H9 (cell line): ENCODE measurements around the gene C15orf62. TPM values are rescaled to one million over a fixed set of nuclear protein-coding genes. Genes with fewer than 3 reads are reported as not detected.

Experiments
- DNase-seq: peaks from one replicate; pipeline ENCODE4 v3.0.0-alpha.2; 2017
- H2AFZ ChIP-seq: one replicate; pipeline ENCODE4 v1.6.1; 2013; ENCODE audit warnings: mild to moderate bottlenecking, low read length, control low read depth, moderate library complexity
- H2AK5ac ChIP-seq: 2 replicates; pipeline ENCODE4 v1.6.1; 2013; ENCODE audit warnings: low read length, control low read depth, mixed read lengths; ENCODE audit not compliant: insufficient read length
- H2BK120ac ChIP-seq: one replicate; pipeline ENCODE4 v1.6.1; 2013; ENCODE audit warnings: low read depth, mild to moderate bottlenecking, low read length, control low read depth, inconsistent platforms; ENCODE audit not compliant: poor library complexity, severe bottlenecking
- H2BK12ac ChIP-seq: 2 replicates; pipeline ENCODE4 v1.6.1; 2013; ENCODE audit warnings: low read length, control low read depth, mixed read lengths, low read depth; ENCODE audit not compliant: insufficient read length
- H2BK15ac ChIP-seq: 2 replicates; pipeline ENCODE4 v1.6.1; 2013; ENCODE audit warnings: low read depth, low read length, control low read depth
- H2BK20ac ChIP-seq: one replicate; pipeline ENCODE4 v1.6.1; 2013; ENCODE audit warnings: low read depth, mild to moderate bottlenecking, low read length, control low read depth, inconsistent platforms; ENCODE audit not compliant: poor library complexity, severe bottlenecking
- H2BK5ac ChIP-seq: 2 replicates; pipeline ENCODE4 v1.6.1; 2013; ENCODE audit warnings: low read length, control low read depth, mixed read lengths; ENCODE audit not compliant: insufficient read length
- H3K14ac ChIP-seq: 2 replicates; pipeline ENCODE4 v1.6.1; 2013; ENCODE audit warnings: low read length, control low read depth; ENCODE audit not compliant: insufficient read depth
- H3K18ac ChIP-seq: 2 replicates; pipeline ENCODE4 v1.6.1; 2013; ENCODE audit warnings: low read depth, mild to moderate bottlenecking, mixed read lengths, low read length, control low read depth; ENCODE audit not compliant: insufficient read length
- H3K23ac ChIP-seq: 2 replicates; pipeline ENCODE4 v1.6.1; 2013; ENCODE audit warnings: low read length, control low read depth, mixed read lengths, low read depth; ENCODE audit not compliant: insufficient read length
- H3K23me2 ChIP-seq: 2 replicates; pipeline ENCODE4 v1.6.1; 2013; ENCODE audit warnings: low read depth, mild to moderate bottlenecking, mixed read lengths, low read length, control low read depth; ENCODE audit not compliant: insufficient read length, poor library complexity, severe bottlenecking
- H3K27ac ChIP-seq: 2 replicates; pipeline ENCODE4 v1.5.1; 2013; ENCODE audit warnings: low read length, control low read depth, mixed read lengths, low read depth; ENCODE audit not compliant: insufficient read length
- H3K27me3 ChIP-seq: 2 replicates; pipeline ENCODE4 v1.6.1; 2013; ENCODE audit warnings: low read length, control low read depth, inconsistent platforms; ENCODE audit not compliant: insufficient read depth
- H3K4ac ChIP-seq: 2 replicates; pipeline ENCODE4 v1.6.1; 2013; ENCODE audit warnings: low read depth, mild to moderate bottlenecking, control low read depth, inconsistent platforms, low read length, moderate library complexity
- H3K4me1 ChIP-seq: 2 replicates; pipeline ENCODE4 v1.6.1; 2013; ENCODE audit warnings: low read length, control low read depth, inconsistent platforms; ENCODE audit not compliant: insufficient read depth
- H3K4me2 ChIP-seq: 2 replicates; pipeline ENCODE4 v1.6.1; 2013; ENCODE audit warnings: low read length, control low read depth, mixed read lengths; ENCODE audit not compliant: insufficient read length, insufficient read depth
- H3K56ac ChIP-seq: 2 replicates; pipeline ENCODE4 v1.6.1; 2013; ENCODE audit warnings: low read depth, mild to moderate bottlenecking, mixed read lengths, low read length, control low read depth; ENCODE audit not compliant: insufficient read length
- H3K79me1 ChIP-seq: 2 replicates; pipeline ENCODE4 v1.6.1; 2013; ENCODE audit warnings: low read depth, mild to moderate bottlenecking, moderate library complexity, low read length, control low read depth, inconsistent platforms; ENCODE audit not compliant: insufficient read depth, poor library complexity, severe bottlenecking
- H3K79me2 ChIP-seq: 2 replicates; pipeline ENCODE4 v1.6.1; 2013; ENCODE audit warnings: low read length, control low read depth, inconsistent platforms; ENCODE audit not compliant: insufficient read depth
- H3K9ac ChIP-seq: 2 replicates; pipeline ENCODE4 v1.6.1; 2013; ENCODE audit warnings: low read length, control low read depth, mixed read lengths; ENCODE audit not compliant: insufficient read length; ENCODE audit errors: extremely low read depth
- H3K9me3 ChIP-seq: one replicate; pipeline ENCODE4 v1.6.1; 2013; ENCODE audit warnings: low read depth, low read length, inconsistent platforms; ENCODE audit not compliant: control insufficient read depth
- H3T11ph ChIP-seq: one replicate; pipeline ENCODE4 v1.6.1; 2013; ENCODE audit warnings: mild to moderate bottlenecking, low read length, control low read depth, inconsistent platforms
- H4K20me1 ChIP-seq: one replicate; pipeline ENCODE4 v1.6.1; 2013; ENCODE audit not compliant: control insufficient read depth, insufficient read length, insufficient read depth
- H4K5ac ChIP-seq: 2 replicates; pipeline ENCODE4 v1.6.1; 2013; ENCODE audit warnings: low read depth, mild to moderate bottlenecking, mixed read lengths, low read length, control low read depth; ENCODE audit not compliant: insufficient read length
- H4K8ac ChIP-seq: replicated peaks from 2 replicates; pipeline ENCODE4 v1.6.1; 2013; ENCODE audit warnings: low read length, control low read depth, mixed read lengths, low read depth; ENCODE audit not compliant: insufficient read length
- H4K91ac ChIP-seq: 2 replicates; pipeline ENCODE4 v1.6.1; 2013; ENCODE audit warnings: low read depth, mild to moderate bottlenecking, moderate library complexity, mixed read lengths, low read length, control low read depth; ENCODE audit not compliant: insufficient read length
- H3K27ac Mint-ChIP-seq, 3 experiments: 2 replicates in 2 of 3; 3 replicates in 1 of 3; pipeline ENCODE4 v1.8.0; 2020 to 2021; ENCODE audit warnings: mixed read lengths in 3 of 3, mild to moderate bottlenecking in 1 of 3, moderate library complexity in 1 of 3
- H3K27me3 Mint-ChIP-seq: 2 replicates; pipeline ENCODE4 v1.8.0; 2021; ENCODE audit warnings: low read depth, mild to moderate bottlenecking, moderate library complexity, mixed read lengths
- H3K36me3 Mint-ChIP-seq, 3 experiments: 2 replicates in 2 of 3; 3 replicates in 1 of 3; pipeline ENCODE4 v1.8.0; 2020 to 2021; ENCODE audit warnings: low read depth in 3 of 3, mixed read lengths in 3 of 3; ENCODE audit not compliant: insufficient read depth in 1 of 3
- H3K4me1 Mint-ChIP-seq, 2 experiments: 2 replicates each; pipeline ENCODE4 v1.8.0; 2020; ENCODE audit warnings: mixed read lengths in 2 of 2
- H3K4me3 Mint-ChIP-seq, 2 experiments: 2 replicates in 1 of 2; 3 replicates in 1 of 2; pipeline ENCODE4 v1.8.0; 2020 to 2021; ENCODE audit warnings: mild to moderate bottlenecking in 2 of 2, mixed read lengths in 2 of 2, moderate library complexity in 1 of 2
- H3K9me3 Mint-ChIP-seq, 2 experiments: 2 replicates in 1 of 2; 3 replicates in 1 of 2; pipeline ENCODE4 v1.8.0; 2020; ENCODE audit warnings: mild to moderate bottlenecking in 2 of 2, mixed read lengths in 2 of 2, moderate library complexity in 1 of 2
- CTCF ChIP-seq: fragments of 200-600 bp; sonication (generic); conservative IDR thresholded peaks from 3 replicates; pipeline ENCODE4 v1.8.0; 2021; ENCODE audit warnings: antibody characterized with exemption, mild to moderate bottlenecking
- WGBS: extraction: QIAGEN DNeasy Blood & Tissue Kit; methylation state at CpG from one replicate; pipeline ENCODE4 v1.1.7; 2013; ENCODE audit warnings: missing lambda C conversion rate, low lambda C conversion rate, mixed read lengths; ENCODE audit not compliant: insufficient read length; ENCODE audit errors: extremely low coverage; 5-methylcytosine and 5-hydroxymethylcytosine counted together
- total RNA-seq: library from RNA; stranded (reverse); gene quantifications from 2 replicates; pipeline ENCODE4 v1.2.1, GENCODE V29; 2021

Gene C15orf62
- total RNA-seq, 1 experiment from 2014 or later: 0.70 TPM

- no peak overlapping the region for H3K18ac ChIP-seq
- no peak overlapping the region for H4K91ac ChIP-seq
- no peak overlapping the region for H2BK20ac ChIP-seq
- no peaks in the 10 kb centered on the region for H3K79me1 ChIP-seq
- no peak overlapping the region for H3K27ac ChIP-seq
- no peak for TF ChIP-seq CTCF
- H3K56ac ChIP-seq: no peak overlapping the region
- Mint-ChIP-seq H3K4me1 (peaks cover 17 to 18% of the 10 kb centered on the region in 2 experiments), H3K4me3 (peak overlapping the region; percentile 93 to 98), H3K27me3 (no peaks in the 10 kb centered on the region; the same call in 1 of the 2 replicates), H3K9me3 (no peaks in the 10 kb centered on the region), H3K27ac (peak overlapping the region; percentile 1 to 42 (median 17); a peak in 2 of 7 replicates), H3K36me3 (peaks cover 2 to 13% (median 4%) of the 10 kb centered on the region in 3 experiments; a peak in 5 of 7 replicates)
- H3K23ac ChIP-seq: no peak overlapping the region
- H2AK5ac ChIP-seq: no peak overlapping the region
- DNase-seq: no peak
- peak overlapping the region; percentile 97 for H3K4me2 ChIP-seq
- no peak overlapping the region for H3K14ac ChIP-seq
- peak overlapping the region; percentile 48 for H3K9ac ChIP-seq
- peaks cover 4% of the 10 kb centered on the region for H3K23me2 ChIP-seq
- H2BK15ac ChIP-seq: no peak overlapping the region
- H4K20me1 ChIP-seq: no peaks in the 10 kb centered on the region
- WGBS: no CpG with 5 or more reads among the region's 2 CpGs
- H2BK5ac ChIP-seq: no peak overlapping the region
- peaks cover 3% of the 10 kb centered on the region for H3K4me1 ChIP-seq
- H2BK120ac ChIP-seq: no peak overlapping the region
- H3K27me3 ChIP-seq: no peaks in the 10 kb centered on the region
- no peak overlapping the region for H3K4ac ChIP-seq
- H4K5ac ChIP-seq: no peak overlapping the region
- no peaks in the 10 kb centered on the region for H3K79me2 ChIP-seq
- H3T11ph ChIP-seq: no peak overlapping the region
- no peak overlapping the region for H2BK12ac ChIP-seq
- H2AFZ ChIP-seq: no peak overlapping the region
- H4K8ac ChIP-seq: peak overlapping the region; percentile 63
- no peaks in the 10 kb centered on the region for H3K9me3 ChIP-seq
Measured at GRCh38 chr15:40806672-40807027, 36.9 kb downstream of the C15orf62 start.
